ENCODE results near the gene LMBRD2.
"Not testable (repeated sequence)": the region's sequence is repeated elsewhere in the genome, so short reads cannot be mapped to it uniquely, and the experiment has no call there.

The LMBRD2 gene

GRCh38 chr5:36162810-36163486, 11.3 kb upstream of the LMBRD2 start:
- in situ Hi-C loops (cut with MboI; ENCODE audit: low sequenced_read_pairs): no loop called here

- in situ Hi-C loops (cut with MboI; ENCODE audit: low sequenced_read_pairs): no loop called here
These were observed 9.7 kb upstream of the LMBRD2 start for GRCh38 chr5:36161361-36161760.

GRCh38 chr5:36160617-36161016, 8.9 kb upstream of the LMBRD2 start:
- in situ Hi-C loops (cut with MboI; ENCODE audit: low sequenced_read_pairs): no loop called here

GRCh38 chr5:36158144-36158543, 6.5 kb upstream of the LMBRD2 start:
- in situ Hi-C loops (cut with MboI; ENCODE audit: low sequenced_read_pairs): no loop called here

GRCh38 chr5:36156619-36157018, 4.9 kb upstream of the LMBRD2 start:
- in situ Hi-C loops (cut with MboI; ENCODE audit: low sequenced_read_pairs): no loop called here

GRCh38 chr5:36156121-36156601, 4.5 kb upstream of the LMBRD2 start:
- in situ Hi-C loops (cut with MboI; ENCODE audit: low sequenced_read_pairs): no loop called here

- in situ Hi-C loops (cut with MboI; ENCODE audit: low sequenced_read_pairs): no loop called here
These were observed 3.6 kb upstream of the LMBRD2 start for GRCh38 chr5:36155291-36155690.

GRCh38 chr5:36153726-36154125, 2.0 kb upstream of the LMBRD2 start:
- in situ Hi-C loops (cut with MboI; ENCODE audit: low sequenced_read_pairs): no loop called here

- in situ Hi-C loops (cut with MboI; ENCODE audit: low sequenced_read_pairs): no loop called here
These were observed 1.6 kb upstream of the LMBRD2 start for GRCh38 chr5:36153298-36153677.

GRCh38 chr5:36152324-36153297, 924 bp upstream of the LMBRD2 start:
- in situ Hi-C loops (cut with MboI; ENCODE audit: low sequenced_read_pairs): no loop called here

- in situ Hi-C loops (cut with MboI; ENCODE audit: low sequenced_read_pairs): no loop called here
These were observed 832 bp downstream of the LMBRD2 start for GRCh38 chr5:36150676-36151433.

GRCh38 chr5:36147681-36148080, 4.0 kb downstream of the LMBRD2 start:
- in situ Hi-C loops (cut with MboI; ENCODE audit: low sequenced_read_pairs): no loop called here

GRCh38 chr5:36146390-36146789, 5.3 kb downstream of the LMBRD2 start:
- in situ Hi-C loops (cut with MboI; ENCODE audit: low sequenced_read_pairs): no loop called here

GRCh38 chr5:36145311-36145710, 6.4 kb downstream of the LMBRD2 start:
- in situ Hi-C loops (cut with MboI; ENCODE audit: low sequenced_read_pairs): no loop called here

- in situ Hi-C loops (cut with MboI; ENCODE audit: low sequenced_read_pairs): no loop called here
These were observed 12.6 kb downstream of the LMBRD2 start for GRCh38 chr5:36138900-36139683.

- in situ Hi-C loops (cut with MboI; ENCODE audit: low sequenced_read_pairs): no loop called here
These were observed 15.1 kb downstream of the LMBRD2 start for GRCh38 chr5:36136581-36136980.

GRCh38 chr5:36135988-36136387, 15.7 kb downstream of the LMBRD2 start:
- in situ Hi-C loops (cut with MboI; ENCODE audit: low sequenced_read_pairs): no loop called here

- in situ Hi-C loops (cut with MboI; ENCODE audit: low sequenced_read_pairs): not testable (repeated sequence)
These were observed 18.7 kb downstream of the LMBRD2 start for GRCh38 chr5:36133009-36133408.

GRCh38 chr5:36129666-36130065, 22.0 kb downstream of the LMBRD2 start:
- in situ Hi-C loops (cut with MboI; ENCODE audit: low sequenced_read_pairs): not testable (repeated sequence)

- in situ Hi-C loops (cut with MboI; ENCODE audit: low sequenced_read_pairs): no loop called here
These were observed 22.9 kb downstream of the LMBRD2 start for GRCh38 chr5:36128795-36129194.
